ENCODE measurements around the gene METTL8.
A peak's percentile ranks its signal among the peaks of the same experiment; 100 is the strongest.
"Not testable (repeated sequence)": the region's sequence is repeated elsewhere in the genome, so short reads cannot be mapped to it uniquely, and the experiment has no call there.

Gene METTL8

GRCh38 chr2:171422710-171423495 lies 10.9 kb downstream of the METTL8 start:
- not testable (repeated sequence) for DNase-seq

DNA sequence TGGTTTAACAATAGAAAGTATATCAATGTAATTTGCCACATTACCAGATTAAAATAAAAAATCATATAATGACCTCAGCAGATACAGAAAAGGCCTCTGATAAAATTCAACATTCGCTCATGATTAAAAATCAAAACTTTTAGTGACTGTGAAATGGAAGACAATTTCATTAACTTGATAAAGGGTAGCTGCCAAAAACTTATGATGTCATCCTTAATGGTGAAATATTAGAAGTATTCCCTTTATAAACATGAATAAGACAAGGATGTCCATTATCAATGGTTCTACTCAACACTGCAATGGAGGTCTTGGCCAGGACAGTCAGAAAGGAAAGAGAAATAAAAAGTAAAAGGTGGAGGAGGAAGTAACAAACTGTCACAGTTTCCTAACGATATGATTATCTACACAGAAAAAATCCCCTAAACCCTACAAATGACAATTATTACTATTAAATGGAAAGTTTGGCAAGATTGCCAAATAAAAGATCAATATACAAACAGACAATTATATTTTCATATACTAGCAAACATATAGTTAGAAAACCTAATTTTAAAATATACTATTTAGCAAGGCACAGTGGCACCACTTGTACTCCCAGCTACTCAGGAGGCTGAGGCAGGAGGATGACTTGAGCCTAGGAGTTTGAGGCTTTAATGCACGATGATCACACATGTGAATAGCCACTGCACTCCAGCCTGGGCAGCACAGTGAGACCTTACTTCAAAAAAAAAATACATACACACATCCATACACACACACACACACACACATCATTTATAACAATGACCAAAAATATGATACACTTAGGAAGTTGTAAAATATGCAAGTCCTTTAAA lies 12.8 kb downstream of the METTL8 start:
- no peak for DNase-seq

- DNase-seq: no peak
These were observed 14.5 kb downstream of the METTL8 start for GRCh38 chr2:171419333-171419732.

DNA sequence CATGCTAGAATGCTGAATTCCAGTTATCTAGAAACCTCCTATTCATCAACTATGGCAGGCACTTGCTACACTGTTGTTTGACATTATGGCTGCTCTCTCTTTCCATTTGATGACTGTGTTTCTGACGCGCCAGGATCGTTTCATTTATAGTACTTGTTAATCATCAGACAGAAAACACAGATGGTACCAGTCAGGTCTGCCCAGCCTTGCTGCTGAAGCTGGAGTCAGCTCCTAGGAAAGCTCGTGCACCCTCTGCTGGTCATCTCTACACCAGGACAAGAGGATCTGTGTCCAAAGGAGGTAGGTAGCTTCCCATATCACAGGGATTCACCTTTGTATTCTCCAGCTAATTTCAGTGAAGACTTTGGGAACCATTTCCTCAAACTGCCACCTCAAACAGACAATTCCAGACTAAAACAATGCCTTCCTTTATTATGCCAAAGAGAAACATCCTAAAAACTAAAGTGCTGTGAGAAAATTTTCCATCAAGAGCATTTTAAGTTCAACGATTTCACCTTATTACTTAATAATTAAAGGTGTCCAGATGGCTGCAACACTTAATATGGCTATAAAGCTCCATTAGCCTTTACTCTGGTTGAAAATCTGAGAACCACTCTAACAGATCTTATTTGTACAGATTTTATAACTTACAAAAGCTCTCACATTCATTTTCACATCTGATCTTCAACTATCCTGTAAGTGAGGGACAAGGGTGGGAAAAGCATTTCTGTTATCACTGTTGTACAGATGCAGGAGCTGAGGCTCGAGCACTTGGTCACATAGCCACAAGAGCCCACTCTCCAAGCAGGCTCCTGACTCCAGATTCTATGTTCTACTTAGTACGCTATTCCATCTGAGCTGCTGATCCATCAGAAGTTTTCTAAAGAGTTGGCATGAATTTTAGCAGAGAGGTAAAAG lies 17.5 kb downstream of the METTL8 start:
- peak; percentile 84 for DNase-seq

DNA sequence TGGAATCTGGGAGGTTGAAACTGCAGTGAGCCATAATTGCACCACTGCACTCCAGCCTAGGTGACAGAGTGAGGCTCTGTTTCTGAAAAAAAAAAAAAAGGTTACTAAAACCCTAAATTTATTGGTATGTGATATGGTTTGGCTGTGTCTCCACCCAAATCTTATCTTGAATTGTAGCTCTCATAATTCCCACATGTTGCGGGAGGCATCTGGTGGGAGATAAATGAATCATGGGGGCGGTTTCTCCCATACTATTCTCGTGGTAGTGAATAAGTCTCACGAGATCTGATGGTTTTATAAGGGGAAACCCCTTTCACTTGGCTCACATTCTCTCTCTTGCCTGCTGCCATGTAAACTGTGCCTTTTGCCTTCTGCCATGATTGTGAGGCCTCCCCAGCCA lies 19.1 kb downstream of the METTL8 start:
- not testable (repeated sequence) for DNase-seq

- no peak for DNase-seq
These were observed 21.1 kb downstream of the METTL8 start for GRCh38 chr2:171412571-171413175.

GRCh38 chr2:171411791-171412483 lies 21.9 kb downstream of the METTL8 start:
- no peak for DNase-seq

- DNase-seq: no peak
These were observed 22.6 kb downstream of the METTL8 start for GRCh38 chr2:171411214-171411613.

DNA sequence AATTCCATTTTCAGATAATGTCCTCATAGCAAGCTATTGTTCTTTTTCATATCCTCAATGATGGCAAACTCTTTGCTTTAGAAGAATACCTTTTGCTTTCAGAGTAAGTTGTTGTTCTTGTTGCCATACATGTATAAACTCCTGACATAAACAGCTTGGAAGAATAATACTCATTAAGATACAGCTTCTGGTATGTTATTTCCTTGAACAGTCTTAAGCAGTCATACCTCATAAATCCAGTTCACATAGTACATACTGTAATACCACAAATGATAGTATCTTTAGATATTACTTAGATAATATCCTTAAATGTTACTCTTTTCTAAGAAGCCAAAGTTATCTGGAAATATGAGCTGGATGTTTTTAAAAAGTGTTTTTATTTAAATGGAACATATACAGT lies 23.2 kb downstream of the METTL8 start:
- DNase-seq: no peak

DNA sequence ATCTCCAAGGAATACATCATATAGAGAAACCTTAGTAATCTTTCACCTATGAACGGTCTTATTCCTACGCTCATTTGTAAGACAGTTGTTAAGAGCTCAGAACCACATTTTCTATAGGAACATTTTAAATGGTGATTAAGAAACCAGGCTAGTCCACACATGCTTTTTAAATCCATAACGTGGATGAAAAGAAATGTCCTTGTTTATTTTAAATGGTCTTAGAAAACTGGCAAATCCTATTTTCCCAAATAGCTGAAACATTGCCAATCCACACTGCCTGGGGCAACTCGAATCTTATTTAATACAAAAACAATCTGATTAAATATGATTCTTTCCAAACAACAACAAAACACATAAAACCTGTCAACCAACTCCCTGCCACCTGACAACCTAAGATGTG lies 23.7 kb downstream of the METTL8 start:
- DNase-seq: no peak

DNA sequence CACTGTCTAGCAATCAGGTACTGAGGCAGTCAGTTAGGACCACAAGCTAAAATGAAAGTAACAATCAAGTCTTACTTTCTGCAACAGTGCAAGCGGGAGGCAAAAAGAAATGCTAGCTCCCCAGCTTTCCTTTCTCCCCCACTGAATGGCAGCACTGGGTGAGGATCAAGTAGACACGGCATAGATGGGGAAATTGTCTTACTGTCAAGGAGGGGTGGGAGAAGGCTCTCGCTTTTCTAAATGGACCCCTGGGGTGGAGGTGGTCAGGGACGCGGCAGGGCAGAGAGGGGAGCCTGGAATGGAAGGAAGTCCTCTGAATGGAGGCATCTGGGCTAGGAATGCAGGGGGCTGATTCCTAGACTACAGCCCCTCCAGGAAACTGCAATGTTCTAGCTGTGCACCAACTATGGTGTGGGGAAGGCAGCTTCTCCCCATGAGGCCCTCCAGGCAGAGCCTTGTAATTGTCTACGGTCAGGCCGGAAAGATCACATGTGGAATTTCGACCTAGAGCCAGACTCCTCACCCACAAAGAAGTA lies 24.3 kb downstream of the METTL8 start:
- DNase-seq: peak; percentile 23

DNA sequence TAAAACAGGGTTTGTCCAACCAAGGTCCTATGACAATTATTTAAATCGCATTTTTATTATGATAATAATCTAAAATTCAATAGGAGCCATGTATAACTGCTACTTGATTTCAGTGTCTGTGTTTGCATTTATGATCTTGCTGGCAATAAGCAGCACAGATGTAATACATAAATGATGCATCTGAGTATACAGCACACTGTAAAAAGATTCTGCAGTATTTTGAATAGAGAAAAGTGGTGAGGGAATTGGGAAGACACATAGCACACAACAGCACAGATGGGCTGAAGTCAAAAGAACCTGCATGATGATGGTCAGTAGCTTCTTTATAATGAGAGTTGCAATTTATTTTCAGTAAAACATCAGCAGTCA lies 26.1 kb downstream of the METTL8 start:
- no peak for DNase-seq

GRCh38 chr2:171407030-171407675 lies 26.6 kb downstream of the METTL8 start:
- DNase-seq: peak; percentile 25

GRCh38 chr2:171406044-171406443 lies 27.7 kb downstream of the METTL8 start:
- no peak for DNase-seq

DNA sequence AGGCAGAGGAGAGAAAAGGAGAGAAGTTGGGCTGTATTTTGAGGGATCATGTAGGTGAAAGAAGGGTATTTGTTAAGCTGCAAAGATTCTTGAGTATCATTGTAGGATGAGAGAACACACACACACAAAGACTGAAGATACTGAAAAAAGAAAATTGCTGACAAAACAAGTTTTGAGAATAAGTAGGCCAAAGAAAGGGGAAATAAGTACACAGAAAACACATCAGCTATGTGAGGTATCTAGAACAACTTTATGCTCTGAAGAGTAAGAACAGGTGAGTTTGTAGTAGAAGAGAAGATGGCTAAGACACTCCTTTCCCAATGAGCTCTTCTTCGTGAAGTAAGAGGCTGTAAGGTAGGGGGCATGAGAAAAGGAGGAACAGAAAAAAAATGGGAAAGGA lies 28.2 kb downstream of the METTL8 start:
- DNase-seq: no peak

- no peak for DNase-seq
These were observed 29.1 kb downstream of the METTL8 start for GRCh38 chr2:171404719-171405118.

DNA sequence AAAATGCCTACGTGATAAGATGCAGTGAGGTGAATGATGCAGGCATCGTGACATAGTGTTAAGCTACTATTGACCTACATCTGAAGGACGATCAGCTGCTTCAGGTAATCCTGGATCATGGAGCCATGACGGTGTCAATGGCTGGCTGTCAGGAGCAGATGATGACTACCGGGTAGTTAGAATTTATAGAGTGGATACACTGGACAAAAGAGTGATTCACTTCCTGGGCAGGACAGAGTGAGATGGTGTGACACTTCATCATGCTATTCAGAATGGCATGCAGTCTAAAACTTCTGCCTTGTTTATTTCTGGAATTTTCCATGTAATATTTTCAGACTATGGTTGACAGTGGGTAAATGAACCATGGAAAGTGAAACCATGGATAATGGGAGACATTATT lies 29.5 kb downstream of the METTL8 start:
- DNase-seq: no peak

DNA sequence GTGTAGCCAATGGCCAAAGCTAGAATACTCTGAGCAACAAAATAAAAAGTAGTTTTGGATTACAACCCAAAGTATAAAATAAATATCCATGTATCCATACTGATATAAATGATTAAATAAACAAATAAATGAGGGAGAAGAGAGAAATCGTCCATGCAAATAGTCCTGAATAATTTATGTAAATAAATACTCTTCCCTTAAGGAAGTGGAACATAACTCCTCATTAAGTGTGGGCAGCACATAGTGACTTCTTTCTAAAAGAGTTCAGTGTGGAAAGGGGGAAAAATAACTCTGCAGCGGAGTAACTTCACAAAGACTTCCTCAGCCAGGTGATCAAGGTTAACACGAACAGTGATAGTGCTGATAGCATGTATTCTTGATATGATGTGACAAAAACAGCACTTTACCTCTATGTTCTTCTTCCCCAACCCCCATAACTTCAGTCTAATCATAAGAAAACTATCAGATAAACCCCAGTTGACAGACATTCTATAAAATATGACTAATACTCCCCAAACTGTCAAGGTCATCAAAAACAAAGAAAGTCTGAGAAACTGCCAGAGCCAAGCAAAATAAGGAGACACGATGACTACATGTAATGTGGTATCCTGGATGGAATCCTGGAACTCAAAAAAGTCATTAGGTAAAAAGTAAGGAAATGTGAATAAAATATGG lies 30.7 kb downstream of the METTL8 start:
- no peak for DNase-seq

GRCh38 chr2:171401947-171402346 lies 31.8 kb downstream of the METTL8 start:
- no peak for DNase-seq

DNA sequence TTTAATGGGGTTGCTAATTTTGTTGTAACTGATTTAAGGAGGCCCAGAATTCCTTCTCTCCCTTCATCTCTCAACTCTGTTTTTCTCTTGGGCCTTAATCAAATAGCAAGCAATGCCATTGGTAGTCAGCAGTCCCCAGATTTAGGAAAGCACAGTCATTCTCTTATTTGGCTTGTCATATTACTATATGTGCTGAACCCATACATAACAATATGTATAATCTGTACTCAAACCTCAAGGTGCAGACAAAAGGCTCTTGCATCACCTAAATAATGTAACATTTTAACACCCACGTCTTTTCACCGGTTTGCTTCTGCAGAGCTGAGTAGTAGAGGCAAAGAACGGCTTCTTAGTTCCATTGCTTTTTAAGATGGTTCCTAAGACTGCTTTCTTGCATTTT lies 33.4 kb downstream of the METTL8 start:
- DNase-seq: no peak

DNA sequence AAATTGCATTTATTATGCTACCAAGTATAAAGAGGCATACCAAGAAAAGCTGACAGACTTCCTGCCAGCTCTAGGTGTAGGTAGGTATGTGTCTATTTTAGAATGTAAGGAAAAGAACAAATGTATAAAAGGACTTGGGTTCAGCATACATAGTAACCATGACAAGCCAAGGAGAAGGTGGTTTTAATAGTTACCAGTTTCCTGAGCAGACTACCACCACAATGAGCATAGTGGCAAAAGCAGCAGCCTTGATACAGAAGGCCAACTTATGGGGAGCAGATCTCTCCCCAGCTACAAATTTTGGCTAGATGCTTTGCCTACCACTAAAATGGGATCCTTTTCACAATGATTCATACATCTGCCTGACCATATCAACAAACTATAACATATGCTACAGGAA lies 34.5 kb downstream of the METTL8 start:
- no peak for DNase-seq

All from CD4-positive, alpha-beta T cell treated with Interleukin-17A for 1 hour (primary cell).